OCI-LY1 (cell line): Measurements from ENCODE around the gene FAM151A.

ENCODE experiments used
- CTCF ChIP-seq: fragments of 200-600 bp; sonication (generic), shearing (Covaris generic); IDR thresholded peaks from 2 replicates; pipeline ENCODE4 v1.5.1; 2017; ENCODE audit warnings: mild to moderate bottlenecking, antibody characterized with exemption, low read length, moderate library complexity, mixed read lengths
- EZH2 ChIP-seq: fragments of 200-600 bp; sonication (generic), shearing (Covaris generic); IDR thresholded peaks from 2 replicates; pipeline ENCODE4 v1.8.0; 2017; ENCODE audit warnings: borderline replicate concordance, mixed run types, mild to moderate bottlenecking, antibody characterized with exemption, low read length, moderate library complexity, mixed read lengths

GRCh38 chr1:54588377-54588776 lies 34.9 kb downstream of the FAM151A start:
- TF ChIP-seq CTCF (no peak), EZH2 (no peak)
